IgD-negative memory B cell (primary cell): ENCODE results near the gene FGFBP1. TPM values are rescaled to one million over a fixed set of nuclear protein-coding genes. Genes with fewer than 3 reads are reported as not detected.
A peak's percentile ranks its signal among the peaks of the same experiment; 100 is the strongest.
"Not testable (repeated sequence)": the region's sequence is repeated elsewhere in the genome, so short reads cannot be mapped to it uniquely, and the experiment has no call there.

Experiments used
- H3K27ac Mint-ChIP-seq, 3 donors: one replicate each; pipeline ENCODE4 v1.8.0; 2020 to 2022; ENCODE audit warnings: mild to moderate bottlenecking in 3 of 3, mixed read lengths in 3 of 3, moderate library complexity in 1 of 3
- H3K27me3 Mint-ChIP-seq: one replicate; pipeline ENCODE4 v1.8.0; 2021; ENCODE audit warnings: mixed read lengths
- H3K36me3 Mint-ChIP-seq: one replicate; pipeline ENCODE4 v1.8.0; 2020; ENCODE audit warnings: mild to moderate bottlenecking, mixed read lengths
- H3K4me1 Mint-ChIP-seq, 3 donors: one replicate each; pipeline ENCODE4 v1.8.0; 2020 to 2022; ENCODE audit warnings: mixed read lengths in 3 of 3, mild to moderate bottlenecking in 1 of 3
- H3K4me3 Mint-ChIP-seq, 4 donors: one replicate each; pipeline ENCODE4 v1.8.0; 2020 to 2022; ENCODE audit warnings: mild to moderate bottlenecking in 4 of 4, mixed read lengths in 4 of 4, moderate library complexity in 3 of 4
- H3K9me3 Mint-ChIP-seq, 3 donors: one replicate each; pipeline ENCODE4 v1.8.0; 2020 to 2021; ENCODE audit warnings: mixed read lengths in 3 of 3, mild to moderate bottlenecking in 1 of 3
- polyA plus RNA-seq: library from polyadenylated mRNA; unstranded; fragments of 300-500 nt; fragmentation: Illumina TruSeq; gene quantifications from one replicate; pipeline ENCODE4 v1.2.3, GENCODE V29; 2021

Gene FGFBP1
- polyA plus RNA-seq, 1 donor from 2014 or later = not detected

GRCh38 chr4:15931451-15932210, 6.9 kb downstream of the FGFBP1 start:
- peak overlapping the region in 1 of 4 donors; percentile 33 for H3K4me3 Mint-ChIP-seq
- peaks cover 0 to 4% (median 0%) of the 10 kb centered on the region in 3 donors for H3K9me3 Mint-ChIP-seq
- peaks cover 9% of the 10 kb centered on the region for H3K27me3 Mint-ChIP-seq
- peaks cover under 1% of the 10 kb centered on the region for H3K36me3 Mint-ChIP-seq
- peaks cover 6 to 24% (median 12%) of the 10 kb centered on the region in 3 donors for H3K4me1 Mint-ChIP-seq
- peak overlapping the region in 2 of 3 donors; percentile 20 to 28 for H3K27ac Mint-ChIP-seq

- peaks cover 2% of the 10 kb centered on the region for H3K36me3 Mint-ChIP-seq
- H3K4me1 Mint-ChIP-seq = peaks cover 6 to 24% (median 12%) of the 10 kb centered on the region in 3 donors
- peaks cover 12% of the 10 kb centered on the region for H3K27me3 Mint-ChIP-seq
- H3K4me3 Mint-ChIP-seq = peak overlapping the region in 2 of 4 donors; percentile 30 to 80
- H3K27ac Mint-ChIP-seq = peak overlapping the region in 1 of 3 donors; percentile 67
- H3K9me3 Mint-ChIP-seq = peaks cover 0 to 4% (median 0%) of the 10 kb centered on the region in 3 donors
Observed at GRCh38 chr4:15930314-15930713, 8.2 kb downstream of the FGFBP1 start.

- peaks cover 2% of the 10 kb centered on the region for H3K36me3 Mint-ChIP-seq
Observed at GRCh38 chr4:15929540-15929939, 9.0 kb downstream of the FGFBP1 start.

GRCh38 chr4:15928883-15929282, 9.7 kb downstream of the FGFBP1 start:
- Mint-ChIP-seq H3K4me3 (no peak overlapping the region), H3K9me3 (peaks cover 0 to 4% (median 0%) of the 10 kb centered on the region in 3 donors), H3K4me1 (peaks cover 6 to 24% (median 12%) of the 10 kb centered on the region in 3 donors), H3K27me3 (peaks cover 12% of the 10 kb centered on the region), H3K36me3 (peaks cover 2% of the 10 kb centered on the region), H3K27ac (no peak overlapping the region)

More at GRCh38 chr4:15929540-15929939, 9.0 kb downstream of the FGFBP1 start:
- H3K4me1 Mint-ChIP-seq = peaks cover 6 to 24% (median 12%) of the 10 kb centered on the region in 3 donors
- H3K9me3 Mint-ChIP-seq = peaks cover 0 to 4% (median 0%) of the 10 kb centered on the region in 3 donors
- peaks cover 12% of the 10 kb centered on the region for H3K27me3 Mint-ChIP-seq
- H3K27ac Mint-ChIP-seq = no peak overlapping the region
- H3K4me3 Mint-ChIP-seq = no peak overlapping the region

- Mint-ChIP-seq H3K27ac (no peak overlapping the region), H3K36me3 (peaks cover 2% of the 10 kb centered on the region), H3K4me1 (peaks cover 0 to 14% (median 6%) of the 10 kb centered on the region in 3 donors), H3K4me3 (no peak overlapping the region), H3K9me3 (no peaks in the 10 kb centered on the region), H3K27me3 (peaks cover 12% of the 10 kb centered on the region)
Observed at GRCh38 chr4:15926486-15926885, 12.1 kb downstream of the FGFBP1 start.

GRCh38 chr4:15925830-15926229, 12.7 kb downstream of the FGFBP1 start:
- no peak overlapping the region for H3K4me3 Mint-ChIP-seq
- no peaks in the 10 kb centered on the region for H3K9me3 Mint-ChIP-seq
- H3K27me3 Mint-ChIP-seq = peaks cover 12% of the 10 kb centered on the region
- no peak overlapping the region for H3K27ac Mint-ChIP-seq
- peaks cover 2% of the 10 kb centered on the region for H3K36me3 Mint-ChIP-seq
- H3K4me1 Mint-ChIP-seq = peaks cover 0 to 8% (median under 1%) of the 10 kb centered on the region in 3 donors

- Mint-ChIP-seq H3K4me3 (no peak overlapping the region), H3K36me3 (peaks cover under 1% of the 10 kb centered on the region), H3K9me3 (no peaks in the 10 kb centered on the region), H3K4me1 (no peaks in the 10 kb centered on the region), H3K27me3 (peaks cover 5% of the 10 kb centered on the region), H3K27ac (peak overlapping the region in 1 of 3 donors; percentile 59)
Observed at GRCh38 chr4:15921592-15921932, 17.0 kb downstream of the FGFBP1 start.

GRCh38 chr4:15920723-15921591, 17.6 kb downstream of the FGFBP1 start:
- H3K4me3 Mint-ChIP-seq = no peak overlapping the region
- H3K27ac Mint-ChIP-seq = peak overlapping the region in 1 of 3 donors; percentile 59
- H3K36me3 Mint-ChIP-seq = peaks cover under 1% of the 10 kb centered on the region
- peaks cover 6% of the 10 kb centered on the region for H3K27me3 Mint-ChIP-seq
- H3K4me1 Mint-ChIP-seq = no peaks in the 10 kb centered on the region
- peaks cover 0 to 2% (median 0%) of the 10 kb centered on the region in 3 donors for H3K9me3 Mint-ChIP-seq

GRCh38 chr4:15918484-15919129, 19.9 kb downstream of the FGFBP1 start:
- Mint-ChIP-seq H3K36me3 (peaks cover 4% of the 10 kb centered on the region), H3K4me1 (no peaks in the 10 kb centered on the region), H3K27ac (peak overlapping the region in 1 of 3 donors; percentile 9)

GRCh38 chr4:15917297-15917696, 21.2 kb downstream of the FGFBP1 start:
- no peak overlapping the region for H3K4me3 Mint-ChIP-seq
- no peaks in the 10 kb centered on the region for H3K4me1 Mint-ChIP-seq
- H3K36me3 Mint-ChIP-seq = peaks cover 4% of the 10 kb centered on the region
- H3K9me3 Mint-ChIP-seq = peaks cover 0 to 5% (median 0%) of the 10 kb centered on the region in 3 donors
- H3K27me3 Mint-ChIP-seq = peaks cover 8% of the 10 kb centered on the region
- H3K27ac Mint-ChIP-seq = no peak overlapping the region

More at GRCh38 chr4:15918484-15919129, 19.9 kb downstream of the FGFBP1 start:
- Mint-ChIP-seq H3K9me3 (peaks cover 0 to 5% (median 0%) of the 10 kb centered on the region in 3 donors), H3K4me3 (no peak overlapping the region), H3K27me3 (peaks cover 8% of the 10 kb centered on the region)

GRCh38 chr4:15916358-15916757, 22.2 kb downstream of the FGFBP1 start:
- H3K27me3 Mint-ChIP-seq = peaks cover 11% of the 10 kb centered on the region
- H3K4me3 Mint-ChIP-seq, H3K9me3 Mint-ChIP-seq, H3K27ac Mint-ChIP-seq, H3K36me3 Mint-ChIP-seq, H3K4me1 Mint-ChIP-seq: not testable (repeated sequence)

GRCh38 chr4:15914736-15915135, 23.8 kb downstream of the FGFBP1 start:
- Mint-ChIP-seq H3K4me3 (no peak overlapping the region), H3K27me3 (peaks cover 11% of the 10 kb centered on the region), H3K4me1 (no peaks in the 10 kb centered on the region), H3K36me3 (peaks cover 4% of the 10 kb centered on the region), H3K9me3 (peaks cover 0 to 5% (median 0%) of the 10 kb centered on the region in 3 donors), H3K27ac (no peak overlapping the region)

GRCh38 chr4:15914291-15914690, 24.2 kb downstream of the FGFBP1 start:
- Mint-ChIP-seq H3K4me3 (no peak overlapping the region), H3K9me3 (peaks cover 0 to 5% (median 0%) of the 10 kb centered on the region in 3 donors), H3K27ac (no peak overlapping the region), H3K27me3 (peaks cover 11% of the 10 kb centered on the region), H3K36me3 (peaks cover 4% of the 10 kb centered on the region), H3K4me1 (no peaks in the 10 kb centered on the region)

GRCh38 chr4:15913631-15913970, 24.9 kb downstream of the FGFBP1 start:
- Mint-ChIP-seq H3K27ac (no peak overlapping the region), H3K4me1 (no peaks in the 10 kb centered on the region), H3K27me3 (peaks cover 11% of the 10 kb centered on the region), H3K9me3 (peaks cover 0 to 5% (median 0%) of the 10 kb centered on the region in 3 donors), H3K36me3 (peaks cover 4% of the 10 kb centered on the region), H3K4me3 (no peak overlapping the region)
